ENCODE data around the gene NRL. TPM values are rescaled to one million over a fixed set of nuclear protein-coding genes. Genes with fewer than 3 reads are reported as not detected.

NRL gene
- total RNA-seq, 1 experiment from 2014 or later = 0.66 TPM

GRCh38 chr14:24116128-24116814 is 1.5 kb upstream of the NRL start:
- peaks cover 12 to 19% of the 10 kb centered on the region in 2 experiments for H3K36me3 ChIP-seq (ENCODE audit: control insufficient read depth in 1 of 2, insufficient read depth in 2 of 2, low read length in 2 of 2)
- no peaks in the 10 kb centered on the region for H3K9me3 ChIP-seq (ENCODE audit: control insufficient read depth in 1 of 2, insufficient read depth in 1 of 2, low read depth in 1 of 2, low read length in 2 of 2)
- TF ChIP-seq RAD21 (IDR thresholded peaks at IDR 0.05; ENCODE audit: low read depth) (no peak), JUND (IDR thresholded peaks at IDR 0.05) (no peak), ZNF274 (IDR thresholded peaks at IDR 0.05; ENCODE audit: low read depth, low read length) (no peak), ELF1 (IDR thresholded peaks at IDR 0.05; ENCODE audit: borderline replicate concordance, low read depth) (no peak), CBX3 (IDR thresholded peaks at IDR 0.05; ENCODE audit: low read depth) (no peak), CEBPB (IDR thresholded peaks at IDR 0.05; ENCODE audit: low read depth) (no peak), EZH2 (IDR thresholded peaks at IDR 0.05) (no peak), EGR1 (IDR thresholded peaks at IDR 0.05; ENCODE audit: low read depth) (no peak), ATF3 (IDR thresholded peaks at IDR 0.05) (no peak), SRF (IDR thresholded peaks at IDR 0.05; ENCODE audit: low read depth) (no peak), EZH2phosphoT487 (IDR thresholded peaks at IDR 0.05; ENCODE audit: borderline replicate concordance) (no peak), TCF7L2 (IDR thresholded peaks at IDR 0.05; ENCODE audit: borderline replicate concordance, extremely low read depth, insufficient read depth, insufficient read length) (no peak)
- TF ChIP-seq, protein P1, sequence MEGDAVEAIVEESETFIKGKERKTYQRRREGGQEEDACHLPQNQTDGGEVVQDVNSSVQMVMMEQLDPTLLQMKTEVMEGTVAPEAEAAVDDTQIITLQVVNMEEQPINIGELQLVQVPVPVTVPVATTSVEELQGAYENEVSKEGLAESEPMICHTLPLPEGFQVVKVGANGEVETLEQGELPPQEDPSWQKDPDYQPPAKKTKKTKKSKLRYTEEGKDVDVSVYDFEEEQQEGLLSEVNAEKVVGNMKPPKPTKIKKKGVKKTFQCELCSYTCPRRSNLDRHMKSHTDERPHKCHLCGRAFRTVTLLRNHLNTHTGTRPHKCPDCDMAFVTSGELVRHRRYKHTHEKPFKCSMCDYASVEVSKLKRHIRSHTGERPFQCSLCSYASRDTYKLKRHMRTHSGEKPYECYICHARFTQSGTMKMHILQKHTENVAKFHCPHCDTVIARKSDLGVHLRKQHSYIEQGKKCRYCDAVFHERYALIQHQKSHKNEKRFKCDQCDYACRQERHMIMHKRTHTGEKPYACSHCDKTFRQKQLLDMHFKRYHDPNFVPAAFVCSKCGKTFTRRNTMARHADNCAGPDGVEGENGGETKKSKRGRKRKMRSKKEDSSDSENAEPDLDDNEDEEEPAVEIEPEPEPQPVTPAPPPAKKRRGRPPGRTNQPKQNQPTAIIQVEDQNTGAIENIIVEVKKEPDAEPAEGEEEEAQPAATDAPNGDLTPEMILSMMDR (IDR thresholded peaks at IDR 0.05 in 2 of 3, conservative IDR thresholded peaks at IDR 0.05 in 1 of 3; ENCODE audit: borderline replicate concordance in 1 of 3, insufficient read depth in 1 of 3, low read depth in 2 of 3, low read length in 2 of 3) = no peak
- TF ChIP-seq, protein P2, sequence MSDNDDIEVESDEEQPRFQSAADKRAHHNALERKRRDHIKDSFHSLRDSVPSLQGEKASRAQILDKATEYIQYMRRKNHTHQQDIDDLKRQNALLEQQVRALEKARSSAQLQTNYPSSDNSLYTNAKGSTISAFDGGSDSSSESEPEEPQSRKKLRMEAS (IDR thresholded peaks at IDR 0.05) = no peak
- TF ChIP-seq, protein P3, sequence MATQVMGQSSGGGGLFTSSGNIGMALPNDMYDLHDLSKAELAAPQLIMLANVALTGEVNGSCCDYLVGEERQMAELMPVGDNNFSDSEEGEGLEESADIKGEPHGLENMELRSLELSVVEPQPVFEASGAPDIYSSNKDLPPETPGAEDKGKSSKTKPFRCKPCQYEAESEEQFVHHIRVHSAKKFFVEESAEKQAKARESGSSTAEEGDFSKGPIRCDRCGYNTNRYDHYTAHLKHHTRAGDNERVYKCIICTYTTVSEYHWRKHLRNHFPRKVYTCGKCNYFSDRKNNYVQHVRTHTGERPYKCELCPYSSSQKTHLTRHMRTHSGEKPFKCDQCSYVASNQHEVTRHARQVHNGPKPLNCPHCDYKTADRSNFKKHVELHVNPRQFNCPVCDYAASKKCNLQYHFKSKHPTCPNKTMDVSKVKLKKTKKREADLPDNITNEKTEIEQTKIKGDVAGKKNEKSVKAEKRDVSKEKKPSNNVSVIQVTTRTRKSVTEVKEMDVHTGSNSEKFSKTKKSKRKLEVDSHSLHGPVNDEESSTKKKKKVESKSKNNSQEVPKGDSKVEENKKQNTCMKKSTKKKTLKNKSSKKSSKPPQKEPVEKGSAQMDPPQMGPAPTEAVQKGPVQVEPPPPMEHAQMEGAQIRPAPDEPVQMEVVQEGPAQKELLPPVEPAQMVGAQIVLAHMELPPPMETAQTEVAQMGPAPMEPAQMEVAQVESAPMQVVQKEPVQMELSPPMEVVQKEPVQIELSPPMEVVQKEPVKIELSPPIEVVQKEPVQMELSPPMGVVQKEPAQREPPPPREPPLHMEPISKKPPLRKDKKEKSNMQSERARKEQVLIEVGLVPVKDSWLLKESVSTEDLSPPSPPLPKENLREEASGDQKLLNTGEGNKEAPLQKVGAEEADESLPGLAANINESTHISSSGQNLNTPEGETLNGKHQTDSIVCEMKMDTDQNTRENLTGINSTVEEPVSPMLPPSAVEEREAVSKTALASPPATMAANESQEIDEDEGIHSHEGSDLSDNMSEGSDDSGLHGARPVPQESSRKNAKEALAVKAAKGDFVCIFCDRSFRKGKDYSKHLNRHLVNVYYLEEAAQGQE (IDR thresholded peaks at IDR 0.05; ENCODE audit: low read depth) = no peak
- ATAC-seq (no peak), DNase-seq (ENCODE audit: low read depth, low spot score) (no peak)
- no peak overlapping the region for H2AFZ ChIP-seq (ENCODE audit: low read depth, low read length, poor library complexity, severe bottlenecking)
- peak overlapping the region; percentile 84 for H3K9ac ChIP-seq (ENCODE audit: low read length)
- peak overlapping the region; percentile 95 for H3K4me2 ChIP-seq (ENCODE audit: low read length)
- BruUV-seq (replicated peaks) = no TSS peak
- H3K4me1 ChIP-seq (ENCODE audit: control insufficient read depth in 1 of 2, insufficient read depth in 2 of 2, low read length in 2 of 2) = peaks cover 6 to 16% of the 10 kb centered on the region in 2 experiments; a peak in 3 of 4 replicates
- POLR2A ChIA-PET = interaction anchor here (1.9 kb wide), 1 partner anchor 8 kb away, joined by 6 read pairs; no protein-coding TSS in a partner anchor
- peak overlapping the region; percentile 86 to 92 for H3K4me3 ChIP-seq (replicated peaks in 1 of 2; ENCODE audit: low read depth in 1 of 2, low read length in 2 of 2)
- H3K27me3 ChIP-seq (ENCODE audit: insufficient read depth, low read length) = no peaks in the 10 kb centered on the region
- RAD21 ChIA-PET (ENCODE audit: low non-redundant PET in 1 of 2, low total read pairs in 2 of 2, uncharacterized antibody in 2 of 2, unreplicated experiment in 2 of 2) = interaction anchor here in 1 of 2 experiments (0.7 kb wide), 1 partner anchor 22 kb away, joined by 4 read pairs; no protein-coding TSS in a partner anchor
- H4K20me1 ChIP-seq (ENCODE audit: insufficient read depth) = no peaks in the 10 kb centered on the region
- peaks cover 14% of the 10 kb centered on the region; the same call in 1 of the 2 replicates for H3K79me2 ChIP-seq (ENCODE audit: insufficient read depth, low read length)
- intact Hi-C loops (cut with micrococcal nuclease) = no loop called here
- CTCF ChIA-PET = interaction anchor here (2.7 kb wide), 1 partner anchor 25 kb away, joined by 11 read pairs; the partner anchor contains the start of gene EMC9
- no peak overlapping the region for H3K27ac ChIP-seq (ENCODE audit: low read depth, low read length)
- H3K9me2 ChIP-seq (ENCODE audit: insufficient read depth) = no peaks in the 10 kb centered on the region

Measured in HCT116 (cell line).